Naive B cell (primary cell): ENCODE data around the gene MYL2. TPM values are rescaled to one million over a fixed set of nuclear protein-coding genes. Genes with fewer than 3 reads are reported as not detected.

Source experiments
- ATAC-seq, 2 donors: fragments of 150-1000 bp; cut with Tn5 transposase; 2 replicates each; pipeline ENCODE4 v1.10.0; 2021; ENCODE audit warnings: low read depth in 2 of 2, mild to moderate bottlenecking in 2 of 2, moderate library complexity in 2 of 2
- DNase-seq: peaks from one replicate; pipeline ENCODE4 v3.0.0; 2022
- H3K27ac Mint-ChIP-seq, 6 donors: one replicate each; pipeline ENCODE4 v1.8.0; 2020 to 2022; ENCODE audit warnings: mild to moderate bottlenecking in 6 of 6, mixed read lengths in 6 of 6, moderate library complexity in 5 of 6, inconsistent platforms in 2 of 6
- H3K27me3 Mint-ChIP-seq, 3 donors: one replicate each; pipeline ENCODE4 v1.8.0; 2021 to 2022; ENCODE audit warnings: mixed read lengths in 3 of 3, mild to moderate bottlenecking in 1 of 3
- H3K36me3 Mint-ChIP-seq, 2 donors: one replicate each; pipeline ENCODE4 v1.8.0; 2020 to 2022; ENCODE audit warnings: mixed read lengths in 2 of 2, inconsistent platforms in 1 of 2, mild to moderate bottlenecking in 1 of 2
- H3K4me1 Mint-ChIP-seq, 3 donors: one replicate each; pipeline ENCODE4 v1.8.0; 2020 to 2022; ENCODE audit warnings: mixed read lengths in 3 of 3, inconsistent platforms in 1 of 3, mild to moderate bottlenecking in 1 of 3, moderate library complexity in 1 of 3
- H3K4me3 Mint-ChIP-seq, 8 donors: one replicate each; pipeline ENCODE4 v1.8.0; 2020 to 2022; ENCODE audit warnings: mild to moderate bottlenecking in 8 of 8, mixed read lengths in 8 of 8, moderate library complexity in 8 of 8, inconsistent platforms in 2 of 8
- H3K9me3 Mint-ChIP-seq, 7 donors: one replicate each; pipeline ENCODE4 v1.8.0; 2020 to 2022; ENCODE audit warnings: mixed read lengths in 7 of 7, mild to moderate bottlenecking in 5 of 7, inconsistent platforms in 2 of 7, moderate library complexity in 1 of 7
- polyA plus RNA-seq, 6 donors: library from polyadenylated mRNA; unstranded; fragments of 300-500 nt; fragmentation: Illumina TruSeq; gene quantifications; one replicate each; pipeline ENCODE4 v1.2.3, GENCODE V29; 2021; ENCODE audit warnings: low read depth in 6 of 6

MYL2 gene
- polyA plus RNA-seq, 6 donors from 2014 or later = 0.84 to 1.9 TPM; not detected in 4

GRCh38 chr12:110937104-110937641 is 16.8 kb upstream of the MYL2 start:
- Mint-ChIP-seq H3K9me3 (peaks cover 0 to 2% (median 0%) of the 10 kb centered on the region in 7 donors), H3K4me1 (peaks cover 6 to 12% (median 6%) of the 10 kb centered on the region in 3 donors), H3K27ac (peak overlapping the region in 1 of 6 donors; percentile 56), H3K27me3 (peaks cover 16 to 53% (median 30%) of the 10 kb centered on the region in 3 donors), H3K36me3 (no peaks in the 10 kb centered on the region), H3K4me3 (peak overlapping the region in 3 of 8 donors; percentile 8 to 56 (median 52))
- DNase-seq (peak; percentile 40), ATAC-seq (peak; percentile 27 to 63)

- H3K27ac Mint-ChIP-seq = peak overlapping the region in 2 of 6 donors; percentile 56 to 75
- H3K9me3 Mint-ChIP-seq = no peaks in the 10 kb centered on the region
- peaks cover 6 to 12% (median 6%) of the 10 kb centered on the region in 3 donors for H3K4me1 Mint-ChIP-seq
- ATAC-seq (no peak), DNase-seq (no peak)
- peaks cover 16 to 47% (median 30%) of the 10 kb centered on the region in 3 donors for H3K27me3 Mint-ChIP-seq
- H3K4me3 Mint-ChIP-seq = no peak overlapping the region
- H3K36me3 Mint-ChIP-seq = no peaks in the 10 kb centered on the region
These were observed 16.2 kb upstream of the MYL2 start for GRCh38 chr12:110936367-110937103.

GRCh38 chr12:110935588-110935987 is 15.2 kb upstream of the MYL2 start:
- peaks cover 6 to 12% (median 6%) of the 10 kb centered on the region in 3 donors for H3K4me1 Mint-ChIP-seq
- ATAC-seq = no peak
- no peak overlapping the region for H3K27ac Mint-ChIP-seq
- no peak overlapping the region for H3K4me3 Mint-ChIP-seq
- peaks cover 16 to 44% (median 30%) of the 10 kb centered on the region in 3 donors for H3K27me3 Mint-ChIP-seq
- H3K9me3 Mint-ChIP-seq = no peaks in the 10 kb centered on the region
- no peak for DNase-seq
- no peaks in the 10 kb centered on the region for H3K36me3 Mint-ChIP-seq

- peaks cover 6 to 12% (median 6%) of the 10 kb centered on the region in 3 donors for H3K4me1 Mint-ChIP-seq
- H3K27me3 Mint-ChIP-seq = peaks cover 16 to 39% (median 30%) of the 10 kb centered on the region in 3 donors
- no peak for DNase-seq
- ATAC-seq = no peak
- no peaks in the 10 kb centered on the region for H3K9me3 Mint-ChIP-seq
- H3K4me3 Mint-ChIP-seq = no peak overlapping the region
- no peak overlapping the region for H3K27ac Mint-ChIP-seq
- no peaks in the 10 kb centered on the region for H3K36me3 Mint-ChIP-seq
These were observed 13.9 kb upstream of the MYL2 start for GRCh38 chr12:110934093-110934852.

GRCh38 chr12:110933326-110933974 is 13.1 kb upstream of the MYL2 start:
- no peaks in the 10 kb centered on the region for H3K36me3 Mint-ChIP-seq
- ATAC-seq (no peak), DNase-seq (no peak)
- H3K9me3 Mint-ChIP-seq = no peaks in the 10 kb centered on the region
- H3K27ac Mint-ChIP-seq = peak overlapping the region in 1 of 6 donors; percentile 54
- peaks cover 16 to 39% (median 30%) of the 10 kb centered on the region in 3 donors for H3K27me3 Mint-ChIP-seq
- H3K4me3 Mint-ChIP-seq = no peak overlapping the region
- peaks cover 6 to 12% (median 6%) of the 10 kb centered on the region in 3 donors for H3K4me1 Mint-ChIP-seq

GRCh38 chr12:110932046-110932445 is 11.7 kb upstream of the MYL2 start:
- ATAC-seq = no peak
- H3K27me3 Mint-ChIP-seq = peaks cover 9 to 37% (median 23%) of the 10 kb centered on the region in 3 donors
- H3K27ac Mint-ChIP-seq = peak overlapping the region in 1 of 6 donors; percentile 3
- no peaks in the 10 kb centered on the region for H3K36me3 Mint-ChIP-seq
- no peaks in the 10 kb centered on the region for H3K9me3 Mint-ChIP-seq
- H3K4me1 Mint-ChIP-seq = peaks cover 1 to 7% (median 2%) of the 10 kb centered on the region in 3 donors
- DNase-seq = no peak
- no peak overlapping the region for H3K4me3 Mint-ChIP-seq

- Mint-ChIP-seq H3K27me3 (peaks cover 7 to 31% (median 17%) of the 10 kb centered on the region in 3 donors), H3K9me3 (no peaks in the 10 kb centered on the region), H3K4me3 (no peak overlapping the region), H3K36me3 (no peaks in the 10 kb centered on the region), H3K4me1 (no peaks in the 10 kb centered on the region), H3K27ac (no peak overlapping the region)
- ATAC-seq (no peak), DNase-seq (no peak)
These were observed 10.9 kb upstream of the MYL2 start for GRCh38 chr12:110931315-110931728.

GRCh38 chr12:110930348-110931314 is 10.3 kb upstream of the MYL2 start:
- Mint-ChIP-seq H3K4me1 (no peaks in the 10 kb centered on the region), H3K27ac (no peak overlapping the region), H3K4me3 (no peak overlapping the region), H3K36me3 (no peaks in the 10 kb centered on the region), H3K27me3 (peaks cover 7 to 34% (median 17%) of the 10 kb centered on the region in 3 donors), H3K9me3 (no peaks in the 10 kb centered on the region)
- ATAC-seq = no peak
- no peak for DNase-seq

- Mint-ChIP-seq H3K4me3 (no peak overlapping the region), H3K36me3 (no peaks in the 10 kb centered on the region), H3K27ac (no peak overlapping the region), H3K4me1 (no peaks in the 10 kb centered on the region), H3K27me3 (peaks cover 7 to 30% (median 16%) of the 10 kb centered on the region in 3 donors), H3K9me3 (no peaks in the 10 kb centered on the region)
- DNase-seq (no peak), ATAC-seq (no peak)
These were observed 9.4 kb upstream of the MYL2 start for GRCh38 chr12:110929818-110930217.

GRCh38 chr12:110928700-110929099 is 8.3 kb upstream of the MYL2 start:
- ATAC-seq (no peak), DNase-seq (no peak)
- H3K4me1 Mint-ChIP-seq = no peaks in the 10 kb centered on the region
- H3K9me3 Mint-ChIP-seq = no peaks in the 10 kb centered on the region
- H3K36me3 Mint-ChIP-seq = no peaks in the 10 kb centered on the region
- H3K27ac Mint-ChIP-seq = no peak overlapping the region
- H3K27me3 Mint-ChIP-seq = peaks cover 0 to 20% (median 5%) of the 10 kb centered on the region in 3 donors
- no peak overlapping the region for H3K4me3 Mint-ChIP-seq

GRCh38 chr12:110927546-110927945 is 7.2 kb upstream of the MYL2 start:
- Mint-ChIP-seq H3K36me3 (no peaks in the 10 kb centered on the region), H3K4me3 (no peak overlapping the region), H3K27ac (no peak overlapping the region), H3K27me3 (peaks cover 0 to 16% (median 0%) of the 10 kb centered on the region in 3 donors), H3K9me3 (no peaks in the 10 kb centered on the region), H3K4me1 (no peaks in the 10 kb centered on the region)
- no peak for DNase-seq
- ATAC-seq = no peak

- ATAC-seq (no peak), DNase-seq (no peak)
- Mint-ChIP-seq H3K27ac (peak overlapping the region in 1 of 6 donors; percentile 47), H3K9me3 (no peaks in the 10 kb centered on the region), H3K27me3 (peaks cover 0 to 36% (median 14%) of the 10 kb centered on the region in 3 donors), H3K4me3 (no peak overlapping the region), H3K36me3 (no peaks in the 10 kb centered on the region), H3K4me1 (no peaks in the 10 kb centered on the region)
These were observed 3.4 kb upstream of the MYL2 start for GRCh38 chr12:110923692-110924334.
